CD14-positive monocyte (primary cell): Measurements from ENCODE around the gene DNAJC27. TPM values are rescaled to one million over a fixed set of nuclear protein-coding genes. Genes with fewer than 3 reads are reported as not detected.
A peak's percentile ranks its signal among the peaks of the same experiment; 100 is the strongest.

Experiments used
- DNase-seq, 3 donors: peaks; one replicate each; pipeline ENCODE4 v3.0.0-alpha.2; 2011 to 2022
- H2AFZ ChIP-seq: 2 replicates; pipeline ENCODE4 v1.6.0; 2012; ENCODE audit warnings: mild to moderate bottlenecking, low read depth, low read length, inconsistent platforms; ENCODE audit not compliant: insufficient read depth, poor library complexity, severe bottlenecking
- H3K27ac ChIP-seq, 2 donors: 1 replicate in 1 of 2; 2 replicates in 1 of 2; pipeline ENCODE4 v1.5.1; 2012 to 2013; ENCODE audit warnings: low read length in 2 of 2, control low read depth in 1 of 2, inconsistent platforms in 1 of 2, low read depth in 1 of 2, mild to moderate bottlenecking in 1 of 2
- H3K27me3 ChIP-seq, 2 donors: one replicate each; pipeline versions ENCODE4 v1.6.0 to v1.6.1; 2011 to 2013; ENCODE audit warnings: low read length in 2 of 2; ENCODE audit not compliant: control insufficient read depth in 2 of 2, insufficient read depth in 2 of 2
- H3K36me3 ChIP-seq, 2 donors: replicated peaks in 1 of 2; 1 replicate in 1 of 2; 2 replicates in 1 of 2; pipeline versions ENCODE4 v1.5.1 to v1.6.1; 2012 to 2013; ENCODE audit warnings: low read length in 2 of 2, control low read depth in 1 of 2, inconsistent platforms in 1 of 2, mild to moderate bottlenecking in 1 of 2; ENCODE audit not compliant: insufficient read depth in 2 of 2, control insufficient read depth in 1 of 2
- H3K4me1 ChIP-seq, 2 donors: 1 replicate in 1 of 2; 2 replicates in 1 of 2; pipeline versions ENCODE4 v1.5.1 to v1.6.1; 2012 to 2013; ENCODE audit warnings: low read length in 2 of 2, control low read depth in 1 of 2, inconsistent platforms in 1 of 2, mild to moderate bottlenecking in 1 of 2, moderate library complexity in 1 of 2; ENCODE audit not compliant: insufficient read depth in 2 of 2, control insufficient read depth in 1 of 2
- H3K4me2 ChIP-seq: replicated peaks from 2 replicates; pipeline ENCODE3; 2012; ENCODE audit warnings: low read length, moderate library complexity, mild to moderate bottlenecking; ENCODE audit not compliant: poor library complexity, severe bottlenecking; ENCODE audit errors: extremely low read depth
- H3K4me3 ChIP-seq, 3 experiments: fragments of 200-600 bp in 1 of 3; sonication (generic) in 1 of 3; replicated peaks in 1 of 3; 1 replicate in 2 of 3; 2 replicates in 1 of 3; pipeline ENCODE4 v1.5.1; 2011 to 2013; ENCODE audit warnings: low read length in 3 of 3, mild to moderate bottlenecking in 3 of 3, control low read depth in 2 of 3, low read depth in 2 of 3, inconsistent platforms in 1 of 3, moderate library complexity in 1 of 3
- H3K79me2 ChIP-seq: 2 replicates; pipeline ENCODE4 v1.6.0; 2012; ENCODE audit warnings: mild to moderate bottlenecking, control low read depth, inconsistent platforms, low read length, moderate library complexity; ENCODE audit not compliant: insufficient read depth
- H3K9ac ChIP-seq: 2 replicates; pipeline ENCODE4 v1.6.0; 2017; ENCODE audit warnings: low read length, mild to moderate bottlenecking; ENCODE audit not compliant: insufficient read depth, poor library complexity, severe bottlenecking
- H3K9me3 ChIP-seq, 2 donors: replicated peaks in 1 of 2; 1 replicate in 1 of 2; 2 replicates in 1 of 2; pipeline versions ENCODE4 v1.5.1 to v1.6.1; 2012 to 2013; ENCODE audit warnings: low read length in 2 of 2, control low read depth in 1 of 2; ENCODE audit not compliant: control insufficient read depth in 1 of 2, insufficient read depth in 1 of 2
- H4K20me1 ChIP-seq: 2 replicates; pipeline ENCODE4 v1.6.0; 2012; ENCODE audit warnings: mild to moderate bottlenecking, low read length, control low read depth, moderate library complexity; ENCODE audit not compliant: insufficient read depth
- H3K27ac Mint-ChIP-seq, 7 donors: one replicate each; pipeline ENCODE4 v1.8.0; 2020; ENCODE audit warnings: mild to moderate bottlenecking in 7 of 7, mixed read lengths in 7 of 7, moderate library complexity in 6 of 7, inconsistent platforms in 2 of 7
- H3K27me3 Mint-ChIP-seq, 3 donors: one replicate each; pipeline ENCODE4 v1.8.0; 2021 to 2022; ENCODE audit warnings: low read depth in 3 of 3, mild to moderate bottlenecking in 3 of 3, mixed read lengths in 3 of 3, moderate library complexity in 3 of 3, inconsistent platforms in 1 of 3
- H3K36me3 Mint-ChIP-seq, 2 donors: one replicate each; pipeline ENCODE4 v1.8.0; 2020; ENCODE audit warnings: mixed read lengths in 2 of 2, inconsistent platforms in 1 of 2, mild to moderate bottlenecking in 1 of 2
- H3K4me1 Mint-ChIP-seq: one replicate; pipeline ENCODE4 v1.8.0; 2020; ENCODE audit warnings: mild to moderate bottlenecking, mixed read lengths
- H3K4me3 Mint-ChIP-seq, 2 donors: one replicate each; pipeline ENCODE4 v1.8.0; 2020; ENCODE audit warnings: mild to moderate bottlenecking in 2 of 2, mixed read lengths in 2 of 2, moderate library complexity in 1 of 2
- H3K9me3 Mint-ChIP-seq, 7 donors: one replicate each; pipeline ENCODE4 v1.8.0; 2020 to 2022; ENCODE audit warnings: mixed read lengths in 7 of 7, mild to moderate bottlenecking in 6 of 7, moderate library complexity in 6 of 7, inconsistent platforms in 2 of 7
- CTCF ChIP-seq: fragments of 200-600 bp; IDR thresholded peaks from one replicate; pipeline ENCODE4 v1.8.0; 2022; ENCODE audit warnings: antibody characterized with exemption, mild to moderate bottlenecking
- WGBS: methylation state at CpG from one replicate; pipeline ENCODE4 v1.1.5; 2013; ENCODE audit warnings: missing lambda C conversion rate; ENCODE audit not compliant: insufficient coverage; 5-methylcytosine and 5-hydroxymethylcytosine counted together
- intact Hi-C, 2 donors: fragments of 100-400 bp; cut with micrococcal nuclease; formaldehyde crosslinking; loops; one replicate each; pipeline versions ENCODE4 v1.15.0 to v1.15.1; 2023
- polyA plus RNA-seq, 3 donors: library from polyadenylated mRNA; depleted of rRNA in 1 of 3; unstranded in 2 of 3; stranded (reverse) in 1 of 3; fragments of 300-500 nt in 2 of 3; fragments of >200 nt in 1 of 3; fragmentation: Illumina TruSeq in 2 of 3; gene quantifications; 1 replicate in 2 of 3; 2 replicates in 1 of 3; pipeline ENCODE4 v1.2.3, GENCODE V29; 2012 to 2021

The DNAJC27 gene
- polyA plus RNA-seq, 3 donors = 0.86 to 2.8 (median 2.2) TPM

- no peak for DNase-seq
- no peak overlapping the region for H3K27ac ChIP-seq
- Mint-ChIP-seq H3K27ac (peak overlapping the region in 1 of 7 donors; percentile 57), H3K4me3 (no peak overlapping the region), H3K9me3 (no peaks in the 10 kb centered on the region), H3K36me3 (no peaks in the 10 kb centered on the region), H3K4me1 (peaks cover 2% of the 10 kb centered on the region), H3K27me3 (peaks cover 0 to 3% (median 0%) of the 10 kb centered on the region in 3 donors)
- WGBS = no CpG with 5 or more reads among the region's 1 CpG
- H3K4me3 ChIP-seq = no peak overlapping the region
- no peaks in the 10 kb centered on the region for H3K36me3 ChIP-seq
- TF ChIP-seq CTCF = no peak
- H3K27me3 ChIP-seq = no peaks in the 10 kb centered on the region
- H3K4me1 ChIP-seq = no peaks in the 10 kb centered on the region
- no peak overlapping the region for H3K9ac ChIP-seq
- H4K20me1 ChIP-seq = no peaks in the 10 kb centered on the region
- H3K4me2 ChIP-seq = no peak overlapping the region
- intact Hi-C loops = loop anchor here (2.0 to 5.0 kb wide), 2 partner anchors 64 to 152 kb away; partner anchors contain the start of gene EFR3B (in 1 of the 2)
- H3K79me2 ChIP-seq = peaks cover 2% of the 10 kb centered on the region
- H2AFZ ChIP-seq = no peak overlapping the region
- H3K9me3 ChIP-seq = no peaks in the 10 kb centered on the region
Observed at GRCh38 chr2:24978661-24979060, 6.9 kb upstream of the DNAJC27 start.

- peaks cover 7% of the 10 kb centered on the region for H3K79me2 ChIP-seq
- no peaks in the 10 kb centered on the region for H3K36me3 ChIP-seq
- Mint-ChIP-seq H3K4me3 (no peak overlapping the region), H3K27ac (no peak overlapping the region), H3K27me3 (peaks cover 0 to 3% (median 0%) of the 10 kb centered on the region in 3 donors), H3K4me1 (peaks cover 4% of the 10 kb centered on the region), H3K36me3 (no peaks in the 10 kb centered on the region), H3K9me3 (no peaks in the 10 kb centered on the region)
- no peak for TF ChIP-seq CTCF
- no CpG with 5 or more reads among the region's 2 CpGs for WGBS
- H4K20me1 ChIP-seq = no peaks in the 10 kb centered on the region
- intact Hi-C loops = loop anchor here (2.0 to 5.0 kb wide), 3 partner anchors 65 to 153 kb away; partner anchors contain the start of gene EFR3B (in 1 of the 2)
- H3K27me3 ChIP-seq = no peaks in the 10 kb centered on the region
- H3K9me3 ChIP-seq = no peaks in the 10 kb centered on the region
- no peak overlapping the region for H3K4me3 ChIP-seq
- no peak overlapping the region for H3K27ac ChIP-seq
- no peak for DNase-seq
- H2AFZ ChIP-seq = no peak overlapping the region
- H3K4me1 ChIP-seq = peaks cover 0 to 8% of the 10 kb centered on the region in 2 donors
- H3K9ac ChIP-seq = no peak overlapping the region
- no peak overlapping the region for H3K4me2 ChIP-seq
Observed at GRCh38 chr2:24977631-24978030, 5.9 kb upstream of the DNAJC27 start.
